Measurements from ENCODE around the gene KLHL22.
"Not testable (repeated sequence)": the region's sequence is repeated elsewhere in the genome, so short reads cannot be mapped to it uniquely, and the experiment has no call there.

DNA sequence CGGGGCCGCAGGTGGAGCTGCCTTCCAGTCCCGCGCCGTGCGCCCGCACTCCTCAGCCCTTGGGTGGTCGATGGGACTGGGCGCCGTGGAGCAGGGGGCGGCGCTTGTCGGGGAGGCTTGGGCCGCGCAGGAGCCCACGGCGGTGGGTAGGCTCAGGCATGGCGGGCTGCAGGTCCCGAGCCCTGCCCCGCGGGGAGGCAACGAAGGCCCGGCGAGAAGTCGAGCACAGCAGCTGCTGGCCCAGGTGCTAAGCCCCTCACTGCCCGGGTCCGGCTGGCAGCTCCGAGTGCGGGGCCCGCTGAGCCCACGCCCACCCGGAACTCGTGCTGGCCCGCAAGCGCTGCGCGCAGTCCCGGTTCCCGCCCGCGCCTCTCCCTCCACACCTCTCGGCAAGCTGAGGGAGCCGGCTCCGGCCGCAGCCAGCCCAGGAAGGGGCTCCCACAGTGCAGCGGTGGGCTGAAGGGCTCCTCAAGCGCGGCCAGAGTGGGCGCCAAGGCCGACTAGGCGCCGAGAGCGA lies 103.2 kb downstream of the KLHL22 start:
- TF ChIP-seq, protein P1, sequence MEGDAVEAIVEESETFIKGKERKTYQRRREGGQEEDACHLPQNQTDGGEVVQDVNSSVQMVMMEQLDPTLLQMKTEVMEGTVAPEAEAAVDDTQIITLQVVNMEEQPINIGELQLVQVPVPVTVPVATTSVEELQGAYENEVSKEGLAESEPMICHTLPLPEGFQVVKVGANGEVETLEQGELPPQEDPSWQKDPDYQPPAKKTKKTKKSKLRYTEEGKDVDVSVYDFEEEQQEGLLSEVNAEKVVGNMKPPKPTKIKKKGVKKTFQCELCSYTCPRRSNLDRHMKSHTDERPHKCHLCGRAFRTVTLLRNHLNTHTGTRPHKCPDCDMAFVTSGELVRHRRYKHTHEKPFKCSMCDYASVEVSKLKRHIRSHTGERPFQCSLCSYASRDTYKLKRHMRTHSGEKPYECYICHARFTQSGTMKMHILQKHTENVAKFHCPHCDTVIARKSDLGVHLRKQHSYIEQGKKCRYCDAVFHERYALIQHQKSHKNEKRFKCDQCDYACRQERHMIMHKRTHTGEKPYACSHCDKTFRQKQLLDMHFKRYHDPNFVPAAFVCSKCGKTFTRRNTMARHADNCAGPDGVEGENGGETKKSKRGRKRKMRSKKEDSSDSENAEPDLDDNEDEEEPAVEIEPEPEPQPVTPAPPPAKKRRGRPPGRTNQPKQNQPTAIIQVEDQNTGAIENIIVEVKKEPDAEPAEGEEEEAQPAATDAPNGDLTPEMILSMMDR (IDR thresholded peaks at IDR 0.05), result not testable (repeated sequence)
- not testable (repeated sequence) for TF ChIP-seq ZFX (IDR thresholded peaks at IDR 0.05; ENCODE audit: borderline replicate concordance)
